HG03175 (cell line): ENCODE measurements around the gene RAD51B.

Experiments used
- ATAC-seq: cut with Tn5 transposase; IDR thresholded peaks from one replicate; pipeline ENCODE4 v1.9.1; 2021; ENCODE audit warnings: mild to moderate bottlenecking, moderate library complexity; ENCODE audit not compliant: unreplicated experiment

The RAD51B gene

GRCh38 chr14:68446243-68447040 lies 626.9 kb downstream of the RAD51B start:
- ATAC-seq: no peak

GRCh38 chr14:68447581-68448251 lies 628.1 kb downstream of the RAD51B start:
- no peak for ATAC-seq

DNA sequence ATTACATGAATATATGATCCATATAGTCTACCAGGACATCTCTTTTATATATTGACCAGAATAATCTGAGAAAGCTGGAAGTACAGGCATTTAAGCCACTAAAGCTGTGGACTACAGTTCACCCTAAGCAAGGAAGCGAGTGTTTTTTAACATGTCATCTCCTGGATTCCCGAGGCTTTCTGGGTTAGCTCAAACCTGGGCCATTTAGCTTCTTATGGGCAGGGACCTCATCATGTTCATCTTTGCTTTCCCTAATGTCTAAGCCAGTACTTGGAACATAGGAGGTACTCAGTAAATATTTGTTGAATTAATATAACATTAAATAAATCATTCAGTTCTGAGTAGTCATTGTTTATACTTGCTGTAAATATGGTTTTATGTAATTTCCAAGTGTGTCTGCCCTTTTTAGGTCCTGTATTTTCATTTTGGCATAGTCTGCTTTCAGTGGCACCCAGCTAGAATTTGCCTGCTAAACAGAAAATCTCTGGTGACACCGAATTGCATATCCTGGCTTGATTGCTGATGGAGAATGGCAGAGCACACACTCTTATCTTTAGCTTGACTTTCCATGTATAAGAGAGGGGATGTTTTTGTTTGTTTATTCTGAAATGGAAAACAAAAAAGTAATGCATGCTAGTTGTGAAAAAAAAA lies 628.8 kb downstream of the RAD51B start:
- no peak for ATAC-seq

DNA sequence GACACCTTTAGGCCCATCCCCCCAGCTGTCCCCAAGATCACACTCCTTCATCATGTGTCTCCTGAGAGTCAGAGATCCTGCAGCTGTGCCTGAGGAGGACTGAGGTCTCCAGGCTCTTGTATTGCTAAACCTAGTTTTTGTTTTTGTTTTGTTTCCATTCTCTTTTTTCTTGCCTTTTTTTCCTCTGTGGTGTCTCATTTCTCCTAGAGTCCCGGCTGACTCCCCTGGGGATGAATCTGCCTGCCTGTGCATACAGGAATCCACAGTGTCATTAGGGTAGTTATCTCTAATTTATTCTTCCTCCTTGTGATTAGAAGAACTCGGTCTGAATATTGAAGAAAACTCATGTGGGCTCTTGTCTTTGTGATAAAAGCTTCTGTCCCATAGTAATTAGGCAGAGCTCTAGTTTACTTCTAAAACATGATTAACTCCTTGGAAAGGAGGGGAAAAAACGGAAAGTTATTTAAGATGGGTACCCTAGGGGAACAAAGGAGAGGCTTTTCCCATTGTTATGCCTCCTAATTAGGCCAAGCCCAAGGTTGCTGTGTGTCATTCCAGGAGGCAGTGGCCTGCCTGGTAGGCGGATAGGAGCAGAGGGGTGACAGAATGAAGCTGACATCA lies 630.1 kb downstream of the RAD51B start:
- ATAC-seq: no peak

DNA sequence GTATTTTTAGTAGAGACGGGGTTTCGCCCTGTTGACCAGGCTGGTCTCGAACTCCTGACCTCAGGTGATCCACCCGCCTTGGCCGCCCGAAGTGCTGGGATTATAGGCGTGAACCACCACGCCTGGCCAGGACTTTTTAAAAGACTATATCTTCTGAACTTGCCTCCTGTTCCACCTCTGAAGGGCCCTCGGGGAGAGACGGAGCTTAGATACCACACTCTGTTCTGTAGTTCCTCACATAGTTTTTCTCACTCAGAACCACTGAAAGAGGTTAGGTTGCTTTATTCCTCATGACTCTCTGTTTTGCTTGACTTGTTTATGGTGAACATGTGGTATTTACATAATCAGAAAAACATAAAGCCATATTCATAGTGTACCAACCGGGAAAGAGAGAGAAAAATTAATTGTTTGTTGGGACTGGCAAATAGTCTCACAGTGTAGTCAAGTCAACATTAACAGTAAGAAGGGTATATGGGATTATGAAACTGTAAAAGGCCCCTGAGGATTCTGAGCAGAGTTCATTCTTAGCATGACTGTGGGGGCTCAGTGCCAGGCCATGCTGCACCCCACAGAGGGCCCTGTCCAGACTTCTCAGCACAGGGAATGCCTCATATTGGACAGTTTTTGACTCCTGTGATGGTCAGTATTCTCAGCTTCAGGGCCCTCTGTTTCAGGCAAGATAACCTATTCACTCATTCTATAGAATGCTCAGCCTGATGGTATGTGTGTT lies 631.0 kb downstream of the RAD51B start:
- no peak for ATAC-seq

DNA sequence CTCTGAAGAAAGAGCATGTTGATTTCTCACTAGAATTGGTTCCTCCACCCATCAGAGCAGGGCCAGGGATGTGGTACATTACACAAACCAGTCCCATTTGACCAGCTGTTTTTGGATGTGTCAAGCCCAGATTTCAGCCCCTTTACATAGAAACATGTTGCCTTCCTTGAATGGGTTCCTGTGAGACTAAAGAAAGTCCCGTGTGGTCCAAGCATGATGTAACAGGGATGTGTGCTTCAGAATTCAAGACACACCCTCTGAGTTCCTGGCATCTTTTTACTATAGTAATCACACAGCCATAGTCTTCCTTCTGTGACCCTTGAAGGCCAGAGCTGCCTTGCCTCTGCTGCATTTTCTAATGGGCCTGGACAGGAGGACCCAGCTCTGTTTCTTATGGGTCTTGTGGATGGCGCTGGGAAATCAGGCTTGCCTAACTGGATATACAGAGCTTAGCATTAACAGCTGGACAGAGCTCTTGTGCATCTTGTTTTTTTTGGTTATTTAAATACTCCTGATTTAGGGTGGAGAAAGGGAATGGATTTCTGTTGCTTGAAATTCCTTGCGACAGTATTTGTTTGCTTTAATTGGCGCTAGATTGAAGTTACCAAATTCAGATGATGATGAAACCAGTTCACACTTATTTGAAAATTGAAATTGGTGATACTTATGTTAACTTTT lies 632.3 kb downstream of the RAD51B start:
- ATAC-seq: no peak

DNA sequence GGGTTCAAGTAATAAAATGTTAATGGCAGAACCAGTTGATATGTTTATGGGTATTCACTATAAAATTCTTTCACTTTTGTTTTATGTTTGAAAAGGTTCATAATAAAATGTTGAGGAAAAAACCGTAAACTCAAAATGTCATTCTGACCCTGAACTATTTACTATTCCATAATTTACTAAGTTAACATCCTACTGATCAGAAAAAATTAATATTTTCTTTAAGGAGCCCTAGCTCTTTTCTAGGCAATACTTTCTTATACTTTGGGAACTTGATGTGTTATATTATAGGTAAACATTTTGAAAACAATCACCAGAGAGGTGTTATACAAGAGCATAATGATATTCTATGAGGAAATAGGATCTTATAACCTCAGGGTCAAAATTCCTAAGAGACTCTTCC lies 638.7 kb downstream of the RAD51B start:
- ATAC-seq: no peak

DNA sequence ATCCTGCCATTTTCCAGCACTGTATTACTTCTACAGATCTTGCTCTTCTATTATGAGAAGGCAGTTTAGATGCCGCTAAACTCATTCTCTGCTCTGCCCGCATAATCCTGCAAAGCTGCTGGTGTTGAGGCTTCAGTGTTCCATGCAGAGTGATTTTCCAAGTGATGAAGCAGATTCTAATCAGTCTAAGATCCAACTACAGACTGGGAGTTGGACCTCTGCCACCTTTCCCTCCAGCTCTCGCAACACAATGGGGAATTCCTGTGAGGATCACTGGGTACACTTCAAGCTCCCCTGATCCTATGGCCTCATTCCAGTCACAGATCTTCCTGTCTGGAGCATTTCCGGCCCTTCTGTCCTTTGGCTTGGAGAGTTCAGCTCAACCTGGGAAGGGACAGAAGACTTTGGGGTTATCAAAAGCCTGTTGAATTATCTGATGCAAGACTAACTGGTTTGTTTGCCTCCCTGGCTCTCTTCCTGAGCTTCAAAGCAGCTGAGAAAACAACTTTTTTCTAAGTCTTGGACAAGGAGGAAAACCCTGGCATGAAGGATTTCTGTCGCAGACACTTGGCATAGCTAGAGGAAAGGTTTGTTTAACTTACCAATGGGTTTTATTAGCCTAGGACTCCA lies 639.4 kb downstream of the RAD51B start:
- ATAC-seq: no peak

GRCh38 chr14:68459480-68460136 lies 640.0 kb downstream of the RAD51B start:
- no peak for ATAC-seq

- ATAC-seq: no peak
These were observed 641.0 kb downstream of the RAD51B start for GRCh38 chr14:68460541-68460940.

DNA sequence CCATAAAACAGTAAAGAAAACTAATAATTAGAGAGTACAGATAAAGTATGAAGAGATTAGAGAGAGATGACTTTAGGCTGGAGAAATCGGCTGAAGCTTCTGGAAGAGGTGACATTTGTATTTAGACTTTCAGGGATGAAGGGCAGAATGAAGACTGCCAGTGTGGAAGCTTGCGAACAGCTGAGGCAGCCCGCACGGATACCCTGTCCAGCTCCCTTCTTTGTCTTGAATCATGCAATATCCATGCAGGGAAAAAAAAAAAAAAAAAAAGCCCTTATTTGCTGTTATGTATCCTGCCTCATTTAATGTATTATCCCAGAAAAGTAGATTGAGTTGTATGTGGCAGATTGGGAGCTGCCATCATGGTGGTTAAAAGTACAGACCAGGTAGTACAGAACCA lies 641.5 kb downstream of the RAD51B start:
- ATAC-seq: no peak

- no peak for ATAC-seq
These were observed 643.1 kb downstream of the RAD51B start for GRCh38 chr14:68462683-68463082.

DNA sequence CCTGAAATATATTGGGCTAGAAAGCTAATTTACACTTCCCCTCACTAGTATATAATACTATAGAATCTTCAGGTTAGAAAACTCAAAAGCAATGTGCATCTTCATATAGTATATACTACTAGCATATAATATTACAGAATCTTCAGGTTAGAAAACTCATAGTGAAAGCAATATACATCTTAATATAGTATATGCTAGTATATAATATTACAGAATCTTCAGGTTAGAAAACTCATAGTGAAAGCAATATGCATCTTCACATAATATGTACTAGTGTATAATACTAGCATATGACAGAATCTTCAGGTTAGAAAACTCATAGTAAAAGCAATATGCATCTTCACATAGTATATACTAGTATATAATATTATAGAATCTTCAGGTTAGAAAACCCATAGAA lies 643.7 kb downstream of the RAD51B start:
- no peak for ATAC-seq

GRCh38 chr14:68463705-68464374 lies 644.3 kb downstream of the RAD51B start:
- ATAC-seq: no peak

DNA sequence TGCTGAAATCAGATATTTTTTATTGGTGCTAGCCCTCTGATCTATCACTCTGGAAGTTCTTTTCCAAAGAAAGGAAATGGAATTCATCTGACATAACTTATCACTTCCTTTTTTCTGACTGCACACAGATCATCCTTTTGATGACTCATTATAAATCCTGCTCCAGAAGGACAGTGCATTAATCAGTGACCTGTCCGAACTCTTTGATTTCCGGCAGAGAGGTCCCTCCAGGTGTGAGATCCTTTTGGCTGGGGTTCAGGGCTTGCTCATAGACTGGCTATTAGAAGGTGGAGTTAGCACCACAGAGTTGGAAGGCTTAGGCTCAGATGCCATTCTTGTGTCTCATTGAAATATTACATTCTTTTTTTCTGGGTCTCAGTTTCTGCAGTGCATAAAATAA lies 645.1 kb downstream of the RAD51B start:
- ATAC-seq: no peak

DNA sequence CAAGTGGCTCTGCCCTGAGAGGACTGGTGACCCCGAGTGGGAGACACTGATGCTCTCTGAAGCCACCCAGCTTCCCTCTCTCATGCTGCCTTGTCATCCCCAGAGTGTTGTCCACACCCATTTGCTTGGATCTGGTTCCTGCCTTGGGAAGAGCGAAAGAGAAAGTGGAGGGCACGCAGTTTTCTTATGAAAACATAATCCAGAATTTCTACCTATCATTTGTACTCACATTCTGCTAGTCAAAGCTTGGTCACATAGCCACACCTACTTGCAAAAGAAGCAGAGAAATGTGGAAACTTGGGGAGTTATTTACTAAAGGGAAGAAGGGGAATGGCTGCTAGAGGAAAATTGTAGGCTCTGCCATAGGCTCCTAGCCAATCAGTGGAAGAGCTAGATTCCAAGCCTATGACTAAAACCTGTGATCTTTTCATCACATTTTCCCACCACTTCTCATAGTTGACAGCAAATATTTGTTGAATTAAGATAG lies 647.0 kb downstream of the RAD51B start:
- no peak for ATAC-seq

DNA sequence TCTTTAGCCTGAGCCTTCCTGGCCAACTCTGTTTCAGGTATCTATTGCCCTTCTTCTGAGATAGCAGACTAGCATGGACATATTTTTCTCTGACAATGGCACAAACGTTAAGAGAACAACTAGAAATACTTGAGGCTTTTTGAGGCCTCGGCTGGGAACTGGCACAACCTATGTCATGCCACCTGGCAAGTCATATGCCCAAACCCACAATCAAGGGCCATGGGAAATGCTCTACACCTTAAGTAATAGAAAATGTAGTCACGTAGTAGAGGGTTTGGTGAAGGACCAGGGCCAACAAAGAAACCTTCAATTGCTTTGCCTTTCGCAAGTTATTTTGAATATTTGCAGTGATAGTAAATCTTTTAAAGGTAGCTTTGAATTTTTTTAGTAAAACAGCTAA lies 647.8 kb downstream of the RAD51B start:
- no peak for ATAC-seq

DNA sequence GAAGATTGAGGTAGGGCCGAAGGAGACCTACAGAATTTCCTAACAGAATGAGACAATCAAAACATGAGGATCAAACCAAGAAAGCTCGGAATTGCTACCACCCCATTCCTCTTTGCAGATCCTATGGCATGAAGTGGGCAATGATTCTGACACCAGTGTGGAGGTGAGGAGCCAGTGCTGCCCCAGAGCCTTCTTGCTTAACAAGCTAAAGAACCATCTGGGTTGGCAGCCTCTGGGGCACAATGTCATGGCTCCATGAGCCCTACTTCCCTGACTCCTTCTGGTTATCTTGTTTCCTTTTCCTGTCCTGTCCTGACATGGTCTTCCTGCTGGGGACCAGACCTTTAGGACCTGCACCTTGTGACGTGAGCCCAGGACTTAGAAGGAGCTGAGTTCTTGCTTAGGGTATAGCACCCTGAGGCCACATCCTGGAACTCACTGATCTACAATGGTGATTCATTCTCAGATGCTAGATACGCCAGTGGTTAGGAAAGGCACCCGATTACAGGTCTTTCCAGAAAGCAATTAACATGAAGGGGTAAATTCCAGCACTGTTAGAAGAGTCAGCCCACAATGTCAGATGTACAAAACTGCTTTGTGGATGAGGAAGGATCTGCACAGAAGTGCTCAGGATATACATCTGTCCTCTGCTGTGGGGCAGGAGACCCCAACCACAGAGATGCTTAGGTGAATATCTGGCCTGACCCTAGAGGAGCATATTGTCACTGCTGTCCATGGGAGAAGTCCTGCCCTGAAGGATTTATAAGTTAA lies 649.0 kb downstream of the RAD51B start:
- no peak for ATAC-seq
